Kidney epithelial cell (primary cell): ENCODE measurements around the gene PDE6B. TPM values are rescaled to one million over a fixed set of nuclear protein-coding genes. Genes with fewer than 3 reads are reported as not detected.
A peak's percentile ranks its signal among the peaks of the same experiment; 100 is the strongest.

Source experiments
- DNase-seq: peaks from one replicate; pipeline ENCODE4 v3.0.0-alpha.2; 2010; ENCODE audit warnings: low read depth
- H3K27me3 ChIP-seq: 2 replicates; pipeline ENCODE4 v1.6.0; 2011; ENCODE audit warnings: low read length; ENCODE audit not compliant: control insufficient read depth, insufficient read depth
- H3K36me3 ChIP-seq: 2 replicates; pipeline ENCODE4 v1.5.1; 2011; ENCODE audit warnings: low read length; ENCODE audit not compliant: control insufficient read depth, insufficient read depth
- H3K4me3 ChIP-seq: 2 replicates; pipeline ENCODE4 v1.5.1; 2011; ENCODE audit warnings: low read depth, mild to moderate bottlenecking, control low read depth, low read length
- total RNA-seq: library from RNA; depleted of rRNA; stranded (reverse); fragments of >200 nt; gene quantifications from 2 replicates; pipeline ENCODE4 v1.2.3, GENCODE V29; 2015
- TF ChIP-seq, protein P1 (sequence below): IDR thresholded peaks from 2 replicates; pipeline ENCODE4 v1.5.1; 2011; ENCODE audit warnings: mild to moderate bottlenecking, moderate library complexity, low read length, control low read depth, inconsistent platforms; ENCODE audit not compliant: insufficient read depth, poor library complexity, severe bottlenecking

The PDE6B gene
- total RNA-seq, 1 donor from 2014 or later: 17.1 TPM

DNA sequence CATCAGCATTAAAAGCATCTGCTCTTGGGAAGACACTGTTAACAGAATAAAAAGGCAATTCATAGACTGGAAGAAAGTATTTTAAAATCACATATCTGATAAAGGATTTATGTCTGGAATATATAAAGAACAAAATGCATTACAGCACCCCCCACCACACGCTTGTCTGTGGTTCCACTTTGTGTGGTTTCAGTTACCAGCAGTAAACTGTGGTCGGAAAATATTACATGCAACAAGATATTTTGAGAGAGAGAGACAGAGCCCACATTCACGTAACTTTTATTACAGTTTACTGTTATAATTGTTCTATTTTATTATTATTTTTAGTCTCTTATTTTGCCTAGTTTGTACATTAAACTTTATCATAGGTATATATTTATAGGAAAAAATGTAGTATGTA lies 21.2 kb upstream of the PDE6B start:
- no peak for DNase-seq
- TF ChIP-seq, protein P1, sequence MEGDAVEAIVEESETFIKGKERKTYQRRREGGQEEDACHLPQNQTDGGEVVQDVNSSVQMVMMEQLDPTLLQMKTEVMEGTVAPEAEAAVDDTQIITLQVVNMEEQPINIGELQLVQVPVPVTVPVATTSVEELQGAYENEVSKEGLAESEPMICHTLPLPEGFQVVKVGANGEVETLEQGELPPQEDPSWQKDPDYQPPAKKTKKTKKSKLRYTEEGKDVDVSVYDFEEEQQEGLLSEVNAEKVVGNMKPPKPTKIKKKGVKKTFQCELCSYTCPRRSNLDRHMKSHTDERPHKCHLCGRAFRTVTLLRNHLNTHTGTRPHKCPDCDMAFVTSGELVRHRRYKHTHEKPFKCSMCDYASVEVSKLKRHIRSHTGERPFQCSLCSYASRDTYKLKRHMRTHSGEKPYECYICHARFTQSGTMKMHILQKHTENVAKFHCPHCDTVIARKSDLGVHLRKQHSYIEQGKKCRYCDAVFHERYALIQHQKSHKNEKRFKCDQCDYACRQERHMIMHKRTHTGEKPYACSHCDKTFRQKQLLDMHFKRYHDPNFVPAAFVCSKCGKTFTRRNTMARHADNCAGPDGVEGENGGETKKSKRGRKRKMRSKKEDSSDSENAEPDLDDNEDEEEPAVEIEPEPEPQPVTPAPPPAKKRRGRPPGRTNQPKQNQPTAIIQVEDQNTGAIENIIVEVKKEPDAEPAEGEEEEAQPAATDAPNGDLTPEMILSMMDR: no peak
- no peak overlapping the region for H3K4me3 ChIP-seq
- no peaks in the 10 kb centered on the region for H3K36me3 ChIP-seq
- H3K27me3 ChIP-seq: no peaks in the 10 kb centered on the region

DNA sequence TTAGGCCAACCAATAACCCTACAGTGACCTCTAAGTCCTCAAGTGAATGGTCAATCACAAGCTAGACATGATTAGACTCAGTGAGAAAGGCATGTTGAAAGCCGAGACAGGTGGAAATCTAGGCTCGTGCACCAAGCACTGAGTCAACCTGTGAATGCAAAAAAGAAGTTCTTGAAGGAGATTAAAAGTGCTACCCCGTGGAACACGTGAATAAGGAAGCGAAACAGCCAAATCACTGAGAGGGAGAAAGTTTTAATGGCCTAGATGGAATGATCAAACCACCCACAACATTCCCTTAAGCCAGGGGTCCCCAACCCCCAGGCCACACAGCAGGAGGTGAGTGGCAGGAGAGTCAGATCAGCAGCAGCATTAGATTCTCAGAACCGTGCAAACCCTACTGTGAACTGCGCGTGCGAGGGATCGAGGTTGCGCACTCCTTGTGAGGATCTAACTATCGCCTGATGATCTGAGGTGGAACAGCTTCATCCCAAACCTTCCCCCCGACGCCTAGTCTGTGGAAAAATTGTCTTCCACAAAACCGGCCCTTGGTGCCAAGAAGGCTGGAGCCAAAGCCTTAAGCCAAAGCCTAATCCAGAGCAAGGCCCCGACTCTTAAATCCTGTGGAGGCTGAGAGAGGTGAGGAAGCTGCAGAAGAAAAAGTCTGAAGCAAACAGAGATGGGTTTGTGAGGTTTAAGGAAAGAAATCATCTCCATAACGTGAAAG lies 19.5 kb upstream of the PDE6B start:
- TF ChIP-seq, protein P1: no peak
- no peak overlapping the region for H3K4me3 ChIP-seq
- no peaks in the 10 kb centered on the region for H3K27me3 ChIP-seq
- DNase-seq: no peak
- no peaks in the 10 kb centered on the region for H3K36me3 ChIP-seq

DNA sequence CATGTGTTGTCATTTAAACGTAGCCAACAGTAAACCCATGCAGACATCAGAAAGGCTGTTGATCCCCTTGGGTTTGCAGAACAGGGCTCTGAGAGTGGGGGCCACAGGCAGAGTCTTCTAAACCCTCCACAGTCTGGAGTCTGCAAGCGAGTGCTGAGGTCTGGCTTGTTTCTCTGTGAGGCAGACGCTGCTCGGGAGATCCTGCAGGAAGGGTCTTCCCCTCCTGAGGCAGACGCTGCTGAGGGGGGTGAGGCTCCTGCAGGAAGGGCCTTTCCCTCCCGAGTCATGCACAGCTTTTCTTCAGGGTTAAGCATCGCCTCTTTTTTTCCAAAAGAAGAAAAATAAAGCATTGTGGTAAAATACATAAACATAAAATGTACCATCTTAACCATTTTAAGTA lies 17.1 kb upstream of the PDE6B start:
- TF ChIP-seq, protein P1: no peak
- no peak overlapping the region for H3K4me3 ChIP-seq
- DNase-seq: no peak
- no peaks in the 10 kb centered on the region for H3K36me3 ChIP-seq
- no peaks in the 10 kb centered on the region for H3K27me3 ChIP-seq

DNA sequence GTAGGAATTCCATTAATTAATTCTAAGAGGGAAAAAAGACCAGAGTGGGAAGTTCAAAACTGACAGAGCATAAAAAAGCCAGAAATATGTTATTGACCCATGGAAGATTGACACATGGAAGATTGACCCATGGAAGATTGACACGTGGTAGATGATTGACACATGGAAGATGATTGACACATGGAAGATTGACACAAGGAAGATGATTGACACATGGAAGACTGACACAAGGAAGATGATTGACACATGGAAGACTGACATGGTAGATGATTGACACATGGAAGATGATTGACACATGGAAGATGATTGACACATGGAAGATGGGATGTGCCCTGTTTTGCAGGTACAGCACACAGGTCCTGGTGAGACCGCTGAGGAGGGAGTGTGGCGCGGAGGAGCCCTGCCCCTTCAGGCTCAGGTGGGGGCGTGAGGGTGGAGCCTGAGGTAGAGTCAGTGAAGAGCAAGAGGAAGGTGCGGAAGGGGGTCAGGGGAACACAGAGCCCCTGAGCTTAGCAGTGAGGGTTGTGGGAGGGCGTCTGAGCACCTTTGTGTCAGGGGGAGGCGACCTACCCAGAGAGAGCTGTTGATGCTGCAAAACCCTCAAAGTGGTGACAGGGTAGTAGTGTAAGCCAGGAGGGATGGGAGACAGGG lies 15.8 kb upstream of the PDE6B start:
- DNase-seq: no peak
- Histone ChIP-seq H3K36me3 (no peaks in the 10 kb centered on the region), H3K27me3 (no peaks in the 10 kb centered on the region), H3K4me3 (no peak overlapping the region)
- TF ChIP-seq, protein P1: no peak

DNA sequence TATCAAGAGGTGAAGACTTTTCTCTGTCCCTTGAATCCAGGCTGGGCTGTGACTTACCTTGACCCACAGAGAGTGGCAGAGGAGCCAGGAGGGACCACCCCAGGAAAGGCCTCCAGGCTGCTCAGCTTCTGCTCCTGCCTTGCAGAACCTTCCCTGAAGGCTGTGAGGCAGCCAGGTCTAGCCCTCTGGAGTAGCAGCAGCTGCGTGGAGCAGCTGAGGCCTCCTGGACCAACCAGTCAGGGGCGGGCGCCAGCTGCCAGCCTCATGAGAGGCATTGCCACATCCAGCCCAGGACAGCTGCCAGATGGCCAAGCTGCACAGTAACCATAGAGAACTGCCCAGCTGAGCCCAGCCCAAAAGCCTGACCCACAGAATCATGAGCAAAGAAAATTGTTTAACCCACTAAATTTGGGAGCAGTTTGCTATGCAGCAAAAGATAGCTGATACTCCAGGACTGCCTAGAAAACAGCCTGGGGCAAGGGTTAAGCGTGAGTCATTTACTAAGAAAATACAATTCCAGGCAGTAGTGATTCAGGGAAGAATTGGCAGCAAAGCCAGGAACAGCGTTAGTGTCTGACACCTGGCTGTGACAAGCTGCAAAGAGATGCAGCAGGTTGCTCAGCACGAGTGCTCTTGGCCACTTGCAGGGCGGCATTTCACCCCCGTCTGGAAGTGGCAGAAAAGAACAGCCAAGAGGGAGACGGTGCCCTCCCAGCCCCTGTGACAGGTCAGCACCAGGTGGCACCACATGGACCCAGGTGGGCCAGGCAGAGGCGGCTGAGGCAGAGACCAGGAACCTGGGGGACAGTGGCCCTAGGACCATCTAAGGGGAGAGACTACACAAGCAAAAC lies 14.7 kb upstream of the PDE6B start:
- Histone ChIP-seq H3K4me3 (no peak overlapping the region), H3K36me3 (no peaks in the 10 kb centered on the region), H3K27me3 (no peaks in the 10 kb centered on the region)
- TF ChIP-seq, protein P1: peak; percentile 6
- peak; percentile 57 for DNase-seq
